Muscle of back (tissue), 11 donors: ENCODE data around the gene ARRDC3. TPM values are rescaled to one million over a fixed set of nuclear protein-coding genes. Genes with fewer than 3 reads are reported as not detected.

Experiments
- DNase-seq, 3 donors: peaks; one replicate each; pipeline versions ENCODE4 v3.0.0 to v3.0.0-alpha.2; 2013
- polyA plus RNA-seq, 10 donors: library from polyadenylated mRNA; unstranded; fragments of 120-200 nt; gene quantifications; one replicate each; pipeline ENCODE4 v1.2.1, GENCODE V29; 2013; ENCODE audit not compliant: insufficient read length in 10 of 10

ARRDC3 gene
- polyA plus RNA-seq, 10 donors = 35.7 to 84.1 (median 50.0) TPM

GRCh38 chr5:91319667-91320066, 63.5 kb downstream of the ARRDC3 start:
- DNase-seq = no peak

GRCh38 chr5:91318724-91319123, 64.4 kb downstream of the ARRDC3 start:
- DNase-seq = no peak
